Measurements from ENCODE around the gene TXNDC15.
"Not testable (repeated sequence)": the region's sequence is repeated elsewhere in the genome, so short reads cannot be mapped to it uniquely, and the experiment has no call there.

The TXNDC15 gene

DNA sequence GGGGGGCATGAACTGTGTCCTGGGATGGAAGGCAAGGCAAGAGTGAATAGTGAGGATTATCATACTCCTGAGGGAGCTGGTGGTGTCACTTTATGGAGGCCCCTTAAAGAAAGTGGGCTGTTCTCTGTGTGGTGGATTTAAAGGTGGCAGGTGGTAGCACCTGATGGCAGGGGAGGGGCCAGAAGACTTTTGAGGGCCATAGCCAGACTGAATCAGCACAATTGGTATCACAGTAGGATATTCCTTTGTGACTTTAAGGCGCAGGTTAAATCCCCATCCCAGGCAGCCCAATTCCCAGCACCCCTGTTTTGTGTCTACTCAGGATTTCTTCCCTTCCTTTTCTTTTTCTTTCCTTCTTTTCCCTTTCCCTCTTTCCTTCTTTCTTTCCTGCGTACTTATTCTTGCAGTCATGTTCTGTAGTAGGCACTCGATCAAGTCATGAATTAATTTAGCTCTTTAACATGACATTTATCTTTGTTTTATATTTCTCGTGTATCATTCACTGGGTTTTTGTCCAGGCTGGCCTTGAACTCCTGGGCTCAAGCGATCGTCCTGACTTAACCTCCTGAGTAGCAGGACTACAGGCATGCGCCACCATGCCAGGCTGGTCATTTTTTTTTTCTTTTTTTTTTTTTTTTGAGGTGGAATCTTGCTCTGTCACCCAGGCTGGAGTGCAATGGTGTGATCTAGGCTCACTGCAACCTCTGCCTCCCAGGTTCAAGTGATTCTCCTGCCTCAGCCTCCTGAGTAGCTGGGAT is 19.8 kb downstream of the TXNDC15 start:
- TF ChIP-seq CTCF (IDR thresholded peaks at IDR 0.05; ENCODE audit: low read depth, low read length): no peak
- DNase-seq (ENCODE audit: low read depth in 2 of 2): no peak
- no peak overlapping the region for H3K4me3 ChIP-seq (replicated peaks in 1 of 2; ENCODE audit: low read depth in 2 of 2, low read length in 2 of 2)

DNA sequence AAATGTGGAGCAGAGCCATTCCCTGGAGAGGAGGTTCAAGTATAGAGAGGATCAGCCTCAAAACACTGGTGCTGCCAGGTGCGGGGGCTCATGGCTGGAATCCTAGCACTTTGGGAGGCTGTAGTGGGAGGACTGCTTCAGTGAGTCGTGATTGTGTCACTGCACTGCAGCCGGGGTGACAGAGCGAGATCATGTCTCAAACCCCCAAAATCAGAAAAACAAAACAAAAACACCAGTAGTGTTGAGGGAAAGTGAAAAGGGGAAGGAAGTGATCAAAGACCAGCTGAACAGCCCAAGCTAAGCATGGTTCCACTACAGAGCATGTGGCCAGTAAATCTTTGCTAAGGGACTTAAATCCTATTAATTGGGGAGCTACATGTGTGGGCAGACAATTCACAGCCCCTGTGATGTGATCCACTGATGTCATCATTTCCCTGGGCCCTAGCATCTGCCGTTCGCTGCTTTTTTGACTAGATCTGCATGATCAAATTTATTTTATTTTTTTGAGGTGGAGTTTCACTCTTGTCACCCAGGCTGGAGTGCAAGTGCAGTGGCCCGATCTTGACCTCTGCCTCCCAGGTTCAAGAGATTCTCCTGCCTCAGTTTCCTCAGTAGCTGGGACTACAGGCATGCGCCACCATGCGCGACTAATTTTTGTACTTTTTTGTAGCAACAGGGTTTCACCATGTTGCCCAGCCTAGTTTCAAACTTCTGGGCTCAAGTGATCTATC is 28.1 kb downstream of the TXNDC15 start:
- no peak for DNase-seq (ENCODE audit: low read depth in 2 of 2)
- no peak for TF ChIP-seq CTCF (IDR thresholded peaks at IDR 0.05; ENCODE audit: low read depth, low read length)
- no peak overlapping the region for H3K4me3 ChIP-seq (replicated peaks in 1 of 2; ENCODE audit: low read depth in 2 of 2, low read length in 2 of 2)

DNA sequence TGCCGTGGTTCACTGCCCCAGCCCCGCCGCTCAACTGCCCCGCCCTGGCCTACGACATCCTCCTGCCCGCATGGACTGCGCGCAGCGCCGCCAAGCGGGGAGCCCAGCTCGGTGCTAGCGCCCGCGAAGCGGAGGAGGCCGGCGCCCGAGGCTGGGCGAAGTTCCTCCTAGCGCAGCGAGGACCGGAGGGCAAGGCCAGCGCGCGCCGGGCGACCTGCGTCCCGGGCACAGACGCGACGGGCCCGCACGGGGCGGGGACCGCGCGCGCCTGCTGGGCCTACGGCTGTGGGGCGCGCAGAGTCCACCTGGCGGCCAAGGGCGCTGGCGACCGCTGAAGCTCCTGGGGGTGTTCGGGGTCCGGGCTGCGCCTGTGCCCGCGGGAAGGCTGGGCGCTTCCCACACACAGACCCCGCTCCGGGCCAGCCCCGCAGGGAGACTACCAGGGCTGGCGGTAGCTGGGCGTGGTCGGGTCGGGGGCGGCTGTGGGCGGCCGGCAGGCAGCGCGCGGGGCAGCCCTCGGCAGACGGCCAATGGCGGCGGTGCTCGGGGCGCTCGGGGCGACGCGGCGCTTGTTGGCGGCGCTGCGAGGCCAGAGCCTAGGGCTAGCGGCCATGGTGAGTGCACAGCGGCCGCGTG is 30.6 kb downstream of the TXNDC15 start, which contains the start of gene PCBD2:
Gene PCBD2, plus strand, starts transcription at position 522 of the 636 bp plus-strand sequence. Its CDS starts 9 bp downstream, at position 531.
- H3K4me3 ChIP-seq (replicated peaks in 1 of 2; ENCODE audit: low read depth in 2 of 2, low read length in 2 of 2): peak within 1 kb of the TSS; percentile 65 to 75
- peak; percentile 64 for TF ChIP-seq CTCF (IDR thresholded peaks at IDR 0.05; ENCODE audit: low read depth, low read length)
- DNase-seq (ENCODE audit: low read depth in 2 of 2): peak; percentile 87 to 94

- peak overlapping the region; percentile 65 to 75 for H3K4me3 ChIP-seq (replicated peaks in 1 of 2; ENCODE audit: low read depth in 2 of 2, low read length in 2 of 2)
- peak; percentile 56 for TF ChIP-seq CTCF (IDR thresholded peaks at IDR 0.05; ENCODE audit: low read depth, low read length)
- peak; percentile 81 to 83 for DNase-seq (ENCODE audit: low read depth in 2 of 2)
Observed at GRCh38 chr5:134905246-134905996, 31.2 kb downstream of the TXNDC15 start.

DNA sequence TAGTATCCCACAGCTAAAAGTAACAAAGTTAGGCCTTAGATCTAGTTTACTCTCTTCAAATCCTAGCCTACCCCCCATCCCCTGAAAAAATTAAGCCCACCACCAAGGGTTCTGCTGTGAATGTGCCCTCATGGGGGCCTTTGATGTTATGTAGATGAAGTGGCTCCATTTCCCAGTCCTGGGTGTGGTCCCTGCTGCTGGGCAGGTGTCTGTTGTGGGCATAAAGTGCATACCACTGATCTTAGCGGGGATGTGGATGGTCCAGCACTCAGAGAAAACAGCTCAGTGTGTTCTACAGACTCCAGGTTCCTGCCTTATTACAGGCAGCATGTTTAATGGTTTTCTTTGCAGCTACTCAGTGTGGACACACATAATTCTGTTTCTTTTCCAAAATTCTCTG is 32.6 kb downstream of the TXNDC15 start:
- H3K4me3 ChIP-seq (replicated peaks in 1 of 2; ENCODE audit: low read depth in 2 of 2, low read length in 2 of 2): no peak overlapping the region
- TF ChIP-seq CTCF (IDR thresholded peaks at IDR 0.05; ENCODE audit: low read depth, low read length): no peak
- no peak for DNase-seq (ENCODE audit: low read depth in 2 of 2)

- not testable (repeated sequence) for H3K4me3 ChIP-seq (replicated peaks in 1 of 2; ENCODE audit: low read depth in 2 of 2, low read length in 2 of 2); DNase-seq (ENCODE audit: low read depth in 2 of 2)
Observed at GRCh38 chr5:134910752-134911151, 36.6 kb downstream of the TXNDC15 start.
